NCI-H82 (cell line): Measurements from ENCODE around the gene PP2D1.
"Not testable (repeated sequence)": the region's sequence is repeated elsewhere in the genome, so short reads cannot be mapped to it uniquely, and the experiment has no call there.

Source experiments
- DNase-seq: peaks from one replicate; lab custom pipeline; 2025; lab: John Stamatoyannopoulos, UW

The PP2D1 gene

DNA sequence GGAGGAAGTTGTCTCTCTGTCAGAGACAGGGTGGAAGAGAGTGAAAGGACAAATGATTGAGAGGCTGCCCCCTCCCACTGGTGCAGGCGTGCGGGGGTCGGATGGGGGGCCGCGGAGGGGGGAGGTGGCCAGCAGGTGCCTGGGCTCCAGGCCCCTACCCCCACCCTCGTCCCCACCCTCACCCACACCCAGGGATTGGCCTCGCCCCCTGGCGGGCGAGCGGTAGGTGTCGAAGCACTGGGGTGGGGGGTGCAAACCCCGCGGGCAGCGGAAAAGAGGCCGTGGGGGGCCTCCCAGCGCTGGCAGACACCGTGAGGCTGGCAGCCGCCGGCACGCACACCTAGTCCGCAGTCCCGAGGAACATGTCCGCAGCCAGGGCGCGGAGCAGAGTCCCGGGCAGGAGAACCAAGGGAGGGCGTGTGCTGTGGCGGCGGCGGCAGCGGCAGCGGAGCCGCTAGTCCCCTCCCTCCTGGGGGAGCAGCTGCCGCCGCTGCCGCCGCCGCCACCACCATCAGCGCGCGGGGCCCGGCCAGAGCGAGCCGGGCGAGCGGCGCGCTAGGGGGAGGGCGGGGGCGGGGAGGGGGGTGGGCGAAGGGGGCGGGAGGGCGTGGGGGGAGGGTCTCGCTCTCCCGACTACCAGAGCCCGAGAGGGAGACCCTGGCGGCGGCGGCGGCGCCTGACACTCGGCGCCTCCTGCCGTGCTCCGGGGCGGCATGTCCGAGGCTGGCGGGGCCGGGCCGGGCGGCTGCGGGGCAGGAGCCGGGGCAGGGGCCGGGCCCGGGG lies 27.9 kb upstream of the PP2D1 start, which contains the start of gene KAT2B:
KAT2B (plus strand) TSS at position 682 of the 783 bp plus-strand sequence; CDS start at position 714, 32 bp downstream.
- peak; percentile 85 for DNase-seq

DNA sequence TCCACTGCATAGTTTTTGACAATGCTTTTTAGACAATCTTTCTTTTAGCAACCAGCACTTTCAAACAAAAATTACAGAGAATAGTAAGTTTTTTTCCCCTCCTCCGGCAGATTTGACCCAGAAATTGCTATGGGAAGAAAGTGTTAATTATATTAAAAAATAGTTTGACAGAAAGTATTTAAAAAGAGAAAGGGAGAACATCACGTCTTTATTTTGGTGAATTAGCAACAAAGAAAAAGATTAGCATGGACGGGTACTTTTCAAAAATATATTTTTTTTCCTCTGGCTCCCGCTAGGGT lies 27.4 kb upstream of the PP2D1 start:
- DNase-seq, result no peak

DNA sequence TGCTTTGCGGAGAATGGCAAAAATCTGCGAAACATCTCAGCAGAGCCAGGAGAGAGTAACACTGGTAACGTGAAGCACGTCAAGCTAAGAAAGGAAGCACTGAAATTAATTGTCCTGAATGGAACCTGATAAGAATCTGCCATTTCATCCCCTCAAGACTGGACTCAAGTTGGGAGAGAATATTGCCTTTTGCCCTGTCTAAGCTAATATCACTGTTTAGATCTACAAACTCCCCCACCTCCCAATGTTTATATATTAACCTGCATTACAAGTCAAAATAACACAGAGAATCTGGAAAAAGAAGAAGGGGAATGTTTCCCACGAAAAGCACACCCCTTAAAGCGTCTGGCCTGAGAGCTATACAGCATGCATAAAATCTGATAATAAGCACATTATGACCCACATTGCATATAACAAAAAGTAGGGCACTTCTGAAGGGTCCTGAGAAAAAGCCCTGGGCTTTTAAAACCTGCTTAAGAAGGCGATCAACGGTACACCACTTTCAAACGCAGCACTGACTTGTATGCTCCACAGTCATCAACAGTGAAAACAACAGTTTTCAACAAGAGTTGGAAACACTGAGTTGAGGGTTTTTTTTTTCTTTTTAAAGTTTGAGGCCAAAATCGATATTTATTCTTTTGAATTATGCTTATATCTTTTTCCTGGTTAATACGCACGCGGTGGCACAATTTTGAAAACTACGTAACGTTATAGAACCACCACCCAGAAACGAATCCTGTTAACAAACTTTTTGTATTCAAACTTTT lies 26.8 kb upstream of the PP2D1 start:
- DNase-seq, result peak; percentile 5

DNA sequence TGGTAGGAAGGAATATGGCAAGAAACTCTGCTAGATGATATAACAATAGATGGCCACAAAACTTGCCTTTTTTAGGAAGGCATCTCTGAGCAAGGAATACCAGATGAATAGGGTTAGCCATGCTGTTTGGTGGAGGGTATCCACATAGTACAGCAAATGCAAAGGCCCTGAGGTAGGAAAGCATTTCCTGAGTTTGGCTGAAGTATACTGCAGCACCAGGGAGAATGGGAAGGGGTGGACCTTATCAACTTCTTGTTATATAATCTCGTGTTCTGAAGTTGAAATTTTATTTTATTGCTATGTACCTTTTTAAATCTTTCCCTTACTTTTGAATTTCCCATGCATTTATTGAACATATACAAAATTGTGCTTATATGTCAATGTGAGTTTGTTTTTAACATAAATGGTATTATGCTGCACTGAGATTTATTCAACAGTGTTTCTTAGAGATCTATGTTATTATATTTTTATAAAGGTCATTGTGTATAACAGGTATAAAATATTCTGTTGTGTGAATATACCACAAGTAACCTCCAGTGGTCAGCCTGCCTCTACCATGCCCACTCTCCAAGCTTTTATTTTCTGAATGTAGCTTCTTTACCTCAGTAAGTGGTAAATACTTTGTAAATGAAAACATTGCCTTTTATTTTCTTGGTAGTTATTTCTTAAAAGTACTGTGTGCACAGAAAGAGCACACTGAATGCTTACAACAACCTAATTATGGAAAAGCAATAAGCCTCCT lies 25.4 kb upstream of the PP2D1 start:
- DNase-seq, result no peak

DNA sequence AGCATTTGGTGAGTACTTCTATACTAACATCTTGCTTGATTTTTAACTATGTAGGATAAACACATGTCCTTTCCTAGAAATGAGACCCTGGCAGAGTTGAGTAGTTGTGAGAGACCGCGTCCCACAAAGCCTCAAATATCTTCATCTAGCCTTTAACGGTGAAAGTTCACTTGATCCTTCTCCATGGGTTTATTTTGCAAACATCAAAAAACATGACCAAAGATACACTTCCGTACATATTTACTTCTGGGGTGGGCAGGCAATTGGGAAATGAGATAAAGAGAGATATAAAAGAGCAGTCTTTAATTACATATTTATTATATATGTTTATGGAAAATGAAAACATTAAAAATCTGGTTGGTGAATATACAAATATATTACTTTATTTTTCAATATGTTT lies 23.0 kb upstream of the PP2D1 start:
- DNase-seq, result no peak

DNA sequence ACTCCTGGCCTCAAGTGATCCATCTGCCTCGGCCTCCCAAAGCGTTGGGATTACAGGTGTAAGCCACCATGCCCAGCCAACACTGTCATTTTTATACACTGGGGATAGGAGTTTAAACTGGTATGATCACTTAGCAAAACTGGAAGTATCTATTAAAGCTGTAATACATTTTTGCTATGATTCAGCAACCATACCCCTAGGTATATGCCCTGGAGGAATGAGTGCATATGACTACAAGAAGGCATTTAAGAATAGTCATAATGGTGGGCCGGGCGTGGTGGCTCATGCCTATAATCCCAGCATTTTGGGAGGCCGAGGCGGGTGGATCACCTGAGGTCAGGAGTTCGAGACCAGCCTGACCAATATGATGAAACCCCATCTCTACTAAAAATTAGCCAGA lies 19.9 kb upstream of the PP2D1 start:
- not testable (repeated sequence) for DNase-seq

DNA sequence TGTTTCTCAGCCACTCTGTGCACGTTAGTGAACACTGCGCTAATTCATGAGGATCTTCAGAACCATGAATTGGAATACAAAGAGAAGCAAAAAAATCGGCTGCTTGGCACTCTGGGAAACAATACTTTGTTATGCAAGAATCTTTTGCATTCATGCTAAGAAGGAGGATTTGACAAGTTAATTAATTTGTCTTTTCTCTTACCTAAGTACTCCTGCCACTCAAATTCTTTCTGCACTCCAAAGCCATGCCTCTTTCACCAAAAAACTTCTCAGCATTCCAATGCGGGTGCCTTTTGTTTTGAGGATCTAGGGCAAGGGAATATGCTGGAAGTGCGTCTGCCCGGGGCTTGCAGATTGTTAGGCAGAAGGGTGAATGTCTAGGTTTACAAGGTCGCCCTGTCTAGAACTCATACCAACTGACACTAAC lies 16.9 kb upstream of the PP2D1 start:
- DNase-seq, result no peak

DNA sequence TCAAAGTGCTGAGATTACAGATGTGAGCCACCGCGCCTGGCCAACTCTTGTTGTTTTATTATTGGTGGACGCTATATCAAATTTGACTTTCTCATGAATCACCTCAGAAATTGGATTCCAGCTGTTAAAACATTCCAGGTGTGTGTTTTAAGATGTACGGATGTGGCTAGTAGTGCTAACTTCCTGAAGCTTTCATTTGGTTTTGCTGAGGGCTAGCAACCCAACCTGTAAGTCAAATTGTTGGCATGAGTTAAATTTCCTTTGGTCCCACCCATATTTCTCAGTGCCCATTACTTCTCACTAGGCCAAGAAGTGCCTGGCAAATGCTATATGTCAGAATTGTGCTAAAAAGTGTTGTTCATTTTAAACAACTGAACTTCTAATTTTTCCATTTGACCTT lies 15.1 kb upstream of the PP2D1 start:
- no peak for DNase-seq

DNA sequence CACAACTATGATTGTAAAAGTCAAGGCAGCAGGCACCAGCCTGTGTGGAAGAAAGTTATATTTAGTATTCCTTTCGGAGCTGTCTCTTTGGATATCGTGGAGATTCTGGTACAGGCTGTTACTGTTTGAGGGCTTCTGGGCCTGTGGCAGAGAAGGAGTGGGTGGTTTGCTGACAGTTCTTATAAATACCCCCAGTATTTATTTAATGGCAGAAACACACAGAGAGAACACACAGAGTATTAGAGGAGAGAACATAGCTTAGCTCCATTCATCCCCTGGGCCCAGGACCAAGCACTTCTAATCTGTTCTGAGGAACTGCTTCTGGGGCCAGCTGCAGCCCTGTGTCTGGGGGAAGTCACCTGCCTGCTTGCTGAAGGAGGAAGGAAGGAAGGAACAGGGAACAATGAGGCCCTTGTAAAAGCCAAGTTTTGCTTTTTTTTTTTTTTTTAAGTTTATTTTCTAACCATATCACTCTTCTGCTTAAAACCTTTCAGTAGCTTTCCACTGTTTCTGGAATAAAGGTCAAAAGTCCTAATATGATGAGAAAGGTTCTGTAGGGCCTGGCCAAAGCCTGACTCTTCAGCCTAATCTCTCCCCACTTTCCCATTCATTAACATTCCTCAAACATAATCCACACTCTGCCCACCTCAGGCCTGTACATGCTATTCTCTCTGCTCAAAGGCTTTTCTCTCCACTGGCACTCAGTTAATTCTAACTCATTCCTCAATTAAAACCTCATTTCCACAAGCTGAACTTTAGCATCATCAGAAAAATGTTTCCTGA lies 11.8 kb upstream of the PP2D1 start:
- DNase-seq, result peak; percentile 66

DNA sequence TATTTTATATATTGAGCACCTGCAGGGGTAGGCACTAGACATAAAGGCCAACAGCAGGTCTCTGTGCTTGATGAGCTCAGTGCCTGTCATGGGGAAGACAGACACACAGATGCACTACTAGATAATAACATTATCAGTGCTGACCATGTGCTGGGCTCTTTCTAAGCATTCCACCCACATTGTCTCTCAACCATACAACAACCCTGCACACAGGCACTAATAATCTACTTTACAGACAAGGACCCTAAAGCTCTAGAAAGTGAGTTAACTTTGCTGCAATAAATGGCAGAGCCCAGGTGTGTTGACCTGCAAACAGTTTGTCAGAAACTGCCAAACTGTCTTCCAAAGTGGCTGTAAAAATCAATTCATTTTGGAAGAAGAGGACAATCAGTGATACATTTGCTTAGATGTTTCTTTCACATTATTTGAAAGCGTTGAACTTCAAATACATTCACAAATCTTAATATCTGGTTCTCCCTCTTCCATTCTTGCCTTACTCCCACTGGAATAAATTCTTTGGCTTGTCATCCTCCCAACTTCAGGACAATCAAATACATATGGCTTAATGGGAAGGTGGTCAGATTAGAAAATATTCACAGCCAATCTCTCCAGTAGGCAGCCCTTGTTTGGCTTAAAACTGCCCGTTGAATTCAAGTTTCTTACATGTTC lies 11.0 kb upstream of the PP2D1 start:
- DNase-seq, result peak; percentile 80

DNA sequence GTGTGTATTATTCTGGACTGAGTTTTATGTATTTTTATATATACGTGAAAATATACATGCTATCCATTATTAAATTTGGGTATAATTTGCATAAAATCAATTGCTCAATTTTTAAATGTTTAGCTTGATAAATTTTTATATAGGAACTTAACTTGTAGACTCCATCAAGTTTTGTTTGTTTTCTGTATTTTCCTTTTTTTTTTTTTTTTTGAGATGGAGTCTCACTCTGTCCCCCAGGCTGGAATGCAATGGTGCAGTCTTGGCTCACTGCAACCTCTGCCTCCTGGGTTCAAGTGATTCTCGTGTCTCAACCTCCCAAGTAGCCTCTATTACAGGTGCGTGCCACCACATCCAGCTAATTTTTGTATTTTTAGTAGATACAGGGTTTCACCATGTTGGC lies 4.0 kb upstream of the PP2D1 start:
- DNase-seq, result not testable (repeated sequence)

DNA sequence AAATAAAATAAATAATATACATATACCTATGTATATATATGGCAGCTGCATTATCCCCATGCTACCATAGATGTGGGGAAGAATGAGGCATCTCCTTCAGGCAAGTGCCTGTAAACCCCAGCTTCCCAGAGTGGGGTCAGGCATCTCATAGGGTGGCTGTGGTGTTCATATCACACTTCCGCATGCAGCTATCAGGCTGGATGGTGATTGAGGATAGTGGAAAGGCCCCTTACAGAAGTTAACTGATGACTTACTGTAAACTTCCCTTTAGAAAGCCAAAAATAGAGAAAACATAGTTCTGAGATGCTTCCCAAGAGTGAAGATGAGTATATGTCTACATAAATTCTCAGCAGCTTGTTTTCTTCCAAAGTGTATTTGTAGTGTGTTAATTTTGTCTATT lies 3.5 kb upstream of the PP2D1 start:
- no peak for DNase-seq

DNA sequence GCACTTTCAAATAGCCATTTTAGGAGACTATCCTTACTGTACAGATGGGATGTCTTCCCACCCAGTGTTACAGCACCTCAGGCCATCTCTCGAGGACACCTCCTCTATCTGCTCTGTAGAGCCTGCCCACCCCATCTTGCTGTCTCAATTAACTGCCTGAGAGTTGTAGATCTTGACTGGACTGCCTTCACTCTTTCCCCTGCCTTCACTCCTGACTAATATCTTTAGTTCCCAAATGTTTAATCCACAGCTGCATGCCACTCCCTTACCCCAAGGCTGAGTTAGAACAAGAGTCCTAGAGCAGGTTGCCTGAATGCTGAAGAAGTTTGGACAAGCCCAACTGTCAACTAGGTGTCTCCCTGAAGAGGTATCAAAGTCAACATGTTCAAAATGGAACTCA lies 1.3 kb upstream of the PP2D1 start:
- DNase-seq, result no peak

DNA sequence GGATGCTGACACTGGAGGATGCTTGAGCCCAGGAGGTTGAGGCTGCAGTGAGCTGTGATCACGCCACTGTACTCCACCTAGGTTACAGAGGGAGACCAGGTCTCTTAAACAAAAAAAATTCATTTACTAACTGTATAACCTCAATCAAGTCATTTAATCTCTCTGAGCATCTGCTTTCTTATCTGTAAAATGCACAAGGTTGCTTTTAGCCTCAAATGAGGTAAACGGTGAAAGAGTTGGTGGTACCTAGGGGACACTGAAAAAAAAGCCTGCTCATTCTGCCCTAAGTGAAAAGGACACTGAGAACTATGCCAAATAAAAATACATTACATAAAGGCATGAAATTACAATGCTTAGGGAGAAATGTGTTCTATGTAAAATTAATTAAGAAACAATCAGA lies 3.4 kb downstream of the PP2D1 start:
- no peak for DNase-seq

DNA sequence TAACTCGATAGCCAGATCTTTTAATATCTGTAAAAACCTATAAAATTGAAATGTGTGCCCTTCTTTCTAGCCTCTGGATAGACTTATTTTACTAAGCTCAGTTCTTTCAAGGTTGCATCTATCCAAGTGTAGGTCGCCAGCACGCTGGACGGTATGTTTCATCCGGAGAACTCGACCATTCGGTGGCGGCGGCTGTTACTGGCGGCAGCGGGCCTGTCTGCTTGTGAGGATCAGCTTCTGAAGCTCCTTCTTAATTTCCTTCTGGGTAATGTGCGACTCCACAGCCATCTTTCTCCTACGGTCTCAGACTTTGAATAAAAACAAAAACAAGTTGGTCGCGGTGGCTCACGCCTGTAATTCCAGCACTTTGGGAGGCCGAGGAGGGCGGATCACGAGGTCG lies 4.1 kb downstream of the PP2D1 start:
- no peak for DNase-seq

DNA sequence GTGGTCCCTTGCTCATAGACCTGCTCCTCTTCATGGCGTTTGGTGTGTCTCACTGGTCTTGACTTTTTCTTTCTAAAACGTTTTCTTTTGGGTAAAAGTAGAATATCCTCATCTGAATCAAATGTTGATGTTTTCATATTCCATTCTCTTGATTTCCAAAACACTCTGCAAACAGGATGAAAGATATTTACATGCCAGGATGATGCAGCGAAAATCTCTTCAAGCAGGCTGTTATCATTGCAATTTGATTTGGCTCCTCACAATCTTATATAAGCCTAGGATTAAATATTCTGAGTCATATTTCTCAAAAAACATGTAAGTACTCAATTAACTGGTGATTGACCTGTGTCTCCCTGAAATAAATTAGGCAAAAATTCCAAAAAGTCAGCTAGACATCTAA lies 10.1 kb downstream of the PP2D1 start:
- no peak for DNase-seq

DNA sequence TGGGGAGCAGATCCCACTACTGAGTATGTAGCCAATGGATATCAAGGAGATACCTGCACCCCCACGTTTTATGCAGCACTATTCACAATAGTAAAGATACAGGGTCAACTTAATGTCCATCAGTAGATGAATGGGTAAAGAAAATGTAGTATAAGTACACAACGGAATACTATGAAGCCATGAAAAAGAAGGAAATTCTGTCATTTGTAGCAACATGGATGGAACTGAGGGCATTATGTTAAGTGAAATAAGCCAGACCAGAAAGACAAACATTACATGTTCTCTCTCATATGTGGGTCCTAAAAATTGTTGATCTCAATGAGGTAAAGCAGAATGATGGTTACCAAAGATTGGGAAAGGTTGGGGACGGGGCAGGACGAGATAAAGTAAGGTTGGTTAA lies 14.6 kb downstream of the PP2D1 start:
- DNase-seq, result no peak

DNA sequence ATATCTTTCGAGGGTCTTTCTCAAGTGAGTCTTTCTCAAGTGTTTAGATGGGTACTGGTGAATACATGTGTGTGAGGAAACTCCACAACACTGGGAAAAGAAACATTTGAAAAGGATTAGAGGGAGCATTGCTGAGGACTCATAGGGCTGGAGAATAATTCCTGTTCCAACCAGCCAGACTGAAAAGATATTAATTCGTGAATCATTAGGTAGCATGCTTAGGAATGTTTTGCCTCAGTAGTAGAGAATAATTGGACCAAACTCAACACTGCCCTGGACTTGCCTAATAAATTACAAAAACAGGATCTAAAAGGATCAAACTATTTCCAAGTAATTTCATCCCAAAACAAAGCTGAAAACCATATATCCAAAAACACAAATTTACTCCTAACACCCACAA lies 17.3 kb downstream of the PP2D1 start:
- no peak for DNase-seq

DNA sequence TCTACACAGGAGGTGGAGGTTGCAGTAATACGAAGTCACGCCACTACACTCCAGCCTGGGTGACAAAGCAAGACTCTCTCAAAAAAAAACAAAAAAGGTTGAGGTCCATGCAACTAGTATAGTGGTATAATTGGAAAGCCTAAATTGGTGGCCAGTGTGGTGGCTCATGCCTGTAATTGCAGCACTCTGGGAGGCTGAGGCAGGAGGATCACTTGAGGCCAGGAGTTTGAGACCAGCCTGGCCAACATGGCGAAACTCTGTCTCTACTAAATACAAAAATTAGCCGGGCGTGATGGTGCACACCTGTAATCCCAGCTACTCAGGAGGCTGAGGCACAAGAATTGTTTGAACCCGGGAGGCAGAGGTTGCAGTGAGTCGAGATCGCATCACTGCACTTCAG lies 23.2 kb downstream of the PP2D1 start:
- DNase-seq, result not testable (repeated sequence)

DNA sequence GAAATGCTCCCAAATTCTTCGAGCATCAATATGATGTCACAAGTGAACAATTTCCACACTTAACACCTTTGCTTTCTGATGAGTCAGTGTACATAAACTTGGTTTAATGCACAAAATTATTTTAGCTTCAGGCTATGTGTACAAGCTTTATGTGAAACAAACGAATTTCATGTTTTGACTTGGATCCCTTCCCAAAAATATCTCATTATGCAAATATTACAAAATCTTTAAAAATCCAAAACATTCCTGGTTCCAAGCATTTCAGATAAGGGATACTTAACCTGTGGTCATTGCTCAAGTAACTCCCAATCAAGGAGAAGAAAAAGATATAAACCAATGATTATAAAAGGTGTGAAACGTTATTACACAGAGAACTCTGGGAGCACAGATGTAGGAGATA lies 40.0 kb downstream of the PP2D1 start:
- no peak for DNase-seq

DNA sequence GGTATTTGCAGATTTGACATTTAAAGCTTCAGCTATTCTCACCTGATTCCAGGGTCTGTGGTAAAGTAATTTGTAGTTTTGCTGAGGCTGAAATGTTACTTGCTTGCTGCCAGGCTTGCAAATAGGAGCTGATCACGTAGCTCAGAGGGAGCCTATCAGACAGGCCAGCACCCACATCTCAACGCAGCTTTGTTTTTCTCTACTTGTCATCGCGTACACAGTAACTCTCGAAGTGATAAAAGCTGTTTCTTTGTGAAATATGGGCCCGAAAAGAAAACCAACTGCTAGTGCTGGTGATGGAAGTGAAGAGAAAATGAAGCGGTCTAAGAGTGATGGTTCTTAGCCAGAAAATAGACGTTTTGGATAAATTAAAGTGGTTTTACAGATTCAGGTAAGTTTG lies 41.7 kb downstream of the PP2D1 start:
- DNase-seq, result no peak

DNA sequence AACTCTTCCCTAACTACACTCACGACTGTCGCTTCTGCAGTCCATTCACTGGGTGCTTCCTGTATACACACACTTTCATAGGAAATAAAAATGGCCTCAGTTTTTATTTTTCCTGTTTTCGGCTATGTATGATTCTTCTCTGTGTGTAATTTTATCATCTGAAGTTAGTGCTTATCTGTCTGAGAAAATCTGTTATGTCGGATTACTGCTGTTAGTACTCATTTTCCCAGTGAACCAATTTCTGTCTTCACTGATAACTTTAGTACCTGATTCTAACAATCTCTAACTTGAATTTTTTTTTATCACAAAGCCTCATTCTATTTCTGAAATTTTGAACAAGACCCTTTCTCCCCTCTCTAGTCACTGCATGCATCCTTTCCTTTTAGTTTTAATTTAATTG lies 44.3 kb downstream of the PP2D1 start:
- no peak for DNase-seq
